PFSK-1 (cell line): ENCODE data around the gene PDE3B.

Source experiments
- POLR2AphosphoS5 ChIP-seq: IDR thresholded peaks from 2 replicates; pipeline ENCODE4 v1.6.1; 2012; ENCODE audit warnings: low read depth, mild to moderate bottlenecking, control low read depth, low read length, moderate library complexity
- TAF1 ChIP-seq: IDR thresholded peaks from 2 replicates; pipeline ENCODE4 v1.6.1; 2012; ENCODE audit warnings: low read length, control low read depth, borderline replicate concordance; ENCODE audit not compliant: insufficient read depth

GRCh38 chr11:14657841-14658240 is 14.2 kb downstream of the PDE3B start:
- no peak for TF ChIP-seq TAF1
- no peak for TF ChIP-seq POLR2AphosphoS5
